Ishikawa (cell line): ENCODE measurements around the gene SEL1L3.

Source experiments
- CEBPB ChIP-seq: IDR thresholded peaks from 2 replicates; pipeline ENCODE4 v1.6.1; 2012
- EP300 ChIP-seq: IDR thresholded peaks from 2 replicates; pipeline ENCODE4 v1.6.1; 2012; ENCODE audit warnings: borderline replicate concordance
- FOXM1 ChIP-seq: IDR thresholded peaks from 2 replicates; pipeline ENCODE4 v1.6.1; 2012; ENCODE audit warnings: low read depth, borderline replicate concordance
- RAD21 ChIP-seq: IDR thresholded peaks from 2 replicates; pipeline ENCODE4 v1.6.1; 2012; ENCODE audit warnings: low read depth
- TAF1 ChIP-seq: IDR thresholded peaks from 2 replicates; pipeline ENCODE4 v1.6.1; 2012; ENCODE audit warnings: low read depth, mild to moderate bottlenecking
- TEAD4 ChIP-seq: IDR thresholded peaks from 2 replicates; pipeline ENCODE4 v1.6.1; 2012

GRCh38 chr4:25757452-25757851, 105.3 kb downstream of the SEL1L3 start:
- TF ChIP-seq CEBPB (no peak), TAF1 (no peak), FOXM1 (no peak), EP300 (no peak), RAD21 (no peak), TEAD4 (no peak)
